GM12878 (cell line): ENCODE data around the gene FURIN.

ENCODE experiments used
- BCL3 ChIP-seq: IDR thresholded peaks from 2 replicates; pipeline ENCODE4 v1.6.1; 2011; ENCODE audit warnings: borderline replicate concordance, low read depth, mild to moderate bottlenecking, moderate library complexity, low read length; ENCODE audit not compliant: insufficient read depth, poor library complexity, severe bottlenecking
- CTCF ChIP-seq, 3 experiments: IDR thresholded peaks in 2 of 3; conservative IDR thresholded peaks in 1 of 3; 2 replicates each; pipeline ENCODE4 v1.5.1; 2011; ENCODE audit warnings: low read depth in 3 of 3, low read length in 3 of 3, mild to moderate bottlenecking in 3 of 3, control low read depth in 2 of 3, moderate library complexity in 2 of 3, inconsistent platforms in 1 of 3, mixed read lengths in 1 of 3; ENCODE audit not compliant: control insufficient read depth in 2 of 3, insufficient read depth in 1 of 3; ENCODE audit errors: extremely low read depth in 1 of 3
- EED ChIP-seq: sonication (generic); IDR thresholded peaks from 2 replicates; pipeline ENCODE4 v1.6.1; 2016; ENCODE audit warnings: antibody characterized with exemption, low read depth
- FOXM1 ChIP-seq: IDR thresholded peaks from 2 replicates; pipeline ENCODE4 v1.6.1; 2012; ENCODE audit warnings: low read depth, mild to moderate bottlenecking, inconsistent platforms, low read length, moderate library complexity
- KAT2A ChIP-seq: conservative IDR thresholded peaks from 2 replicates; pipeline ENCODE4 v1.6.1; 2011; ENCODE audit warnings: low read depth, low read length; ENCODE audit not compliant: control insufficient read depth
- NBN ChIP-seq: fragments of 450-650 bp; IDR thresholded peaks from 2 replicates; pipeline ENCODE4 v1.6.1; 2016
- POLR2A ChIP-seq: IDR thresholded peaks from 2 replicates; pipeline ENCODE4 v1.6.1; 2011; ENCODE audit warnings: low read depth, mild to moderate bottlenecking, low read length
- RFX5 ChIP-seq: IDR thresholded peaks from 2 replicates; pipeline ENCODE4 v1.6.1; 2011; ENCODE audit warnings: low read depth, low read length, improper control_type of control experiment
- SMAD1 ChIP-seq: fragments of 450-650 bp; IDR thresholded peaks from 2 replicates; pipeline ENCODE4 v1.6.1; 2018; ENCODE audit warnings: mild to moderate bottlenecking, low read depth; ENCODE audit not compliant: partially characterized antibody
- SREBF2 ChIP-seq: IDR thresholded peaks from 2 replicates; pipeline ENCODE4 v1.6.1; 2012; ENCODE audit warnings: mild to moderate bottlenecking, low read length
- TCF7 ChIP-seq: IDR thresholded peaks from 2 replicates; pipeline ENCODE4 v1.6.1; 2014; ENCODE audit warnings: antibody characterized with exemption, borderline replicate concordance
- ZNF274 ChIP-seq: IDR thresholded peaks from one replicate; pipeline ENCODE4 v1.8.0; 2011; ENCODE audit not compliant: insufficient read length, insufficient read depth
- TF ChIP-seq, protein P1 (sequence below): IDR thresholded peaks from 2 replicates; pipeline ENCODE4 v1.6.1; 2012; ENCODE audit warnings: mild to moderate bottlenecking, low read depth, low read length

DNA sequence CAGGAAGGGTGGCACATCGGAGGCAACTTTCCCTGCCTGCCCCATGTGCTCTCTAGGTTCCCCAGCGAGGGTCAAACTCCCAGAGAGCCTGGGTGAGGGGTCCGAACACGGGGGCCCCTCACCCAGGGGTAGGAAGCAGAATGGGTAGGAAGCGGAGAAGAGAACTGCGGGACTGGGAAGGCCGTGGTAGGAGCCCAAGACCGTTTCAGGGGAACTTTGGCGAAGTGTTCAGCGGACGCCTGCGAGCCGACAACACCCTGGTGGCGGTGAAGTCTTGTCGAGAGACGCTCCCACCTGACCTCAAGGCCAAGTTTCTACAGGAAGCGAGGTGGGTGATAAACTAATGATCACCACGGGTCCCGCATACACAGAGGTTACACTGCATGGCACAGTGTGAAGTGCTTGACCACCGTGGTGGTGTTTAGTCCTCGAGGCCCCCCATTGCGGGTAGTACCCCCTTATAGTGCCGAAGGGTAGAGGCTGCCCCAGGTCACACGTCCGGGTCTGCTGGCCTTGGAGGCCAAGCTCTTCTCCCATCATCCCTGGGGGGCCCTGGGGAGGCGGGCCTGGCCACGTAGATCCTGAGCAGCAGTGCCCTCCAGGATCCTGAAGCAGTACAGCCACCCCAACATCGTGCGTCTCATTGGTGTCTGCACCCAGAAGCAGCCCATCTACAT lies 24.2 kb downstream of the FURIN start:
- TF ChIP-seq NBN = no peak
- no peak for TF ChIP-seq RFX5
- TF ChIP-seq CTCF (IDR thresholded peaks at IDR 0.05 in 2 of 3, conservative IDR thresholded peaks at IDR 0.05 in 1 of 3; ENCODE audit: control insufficient read depth in 2 of 3, extremely low read depth in 1 of 3, insufficient read depth in 1 of 3, low read depth in 3 of 3, low read length in 3 of 3) = no peak
- TF ChIP-seq, protein P1, sequence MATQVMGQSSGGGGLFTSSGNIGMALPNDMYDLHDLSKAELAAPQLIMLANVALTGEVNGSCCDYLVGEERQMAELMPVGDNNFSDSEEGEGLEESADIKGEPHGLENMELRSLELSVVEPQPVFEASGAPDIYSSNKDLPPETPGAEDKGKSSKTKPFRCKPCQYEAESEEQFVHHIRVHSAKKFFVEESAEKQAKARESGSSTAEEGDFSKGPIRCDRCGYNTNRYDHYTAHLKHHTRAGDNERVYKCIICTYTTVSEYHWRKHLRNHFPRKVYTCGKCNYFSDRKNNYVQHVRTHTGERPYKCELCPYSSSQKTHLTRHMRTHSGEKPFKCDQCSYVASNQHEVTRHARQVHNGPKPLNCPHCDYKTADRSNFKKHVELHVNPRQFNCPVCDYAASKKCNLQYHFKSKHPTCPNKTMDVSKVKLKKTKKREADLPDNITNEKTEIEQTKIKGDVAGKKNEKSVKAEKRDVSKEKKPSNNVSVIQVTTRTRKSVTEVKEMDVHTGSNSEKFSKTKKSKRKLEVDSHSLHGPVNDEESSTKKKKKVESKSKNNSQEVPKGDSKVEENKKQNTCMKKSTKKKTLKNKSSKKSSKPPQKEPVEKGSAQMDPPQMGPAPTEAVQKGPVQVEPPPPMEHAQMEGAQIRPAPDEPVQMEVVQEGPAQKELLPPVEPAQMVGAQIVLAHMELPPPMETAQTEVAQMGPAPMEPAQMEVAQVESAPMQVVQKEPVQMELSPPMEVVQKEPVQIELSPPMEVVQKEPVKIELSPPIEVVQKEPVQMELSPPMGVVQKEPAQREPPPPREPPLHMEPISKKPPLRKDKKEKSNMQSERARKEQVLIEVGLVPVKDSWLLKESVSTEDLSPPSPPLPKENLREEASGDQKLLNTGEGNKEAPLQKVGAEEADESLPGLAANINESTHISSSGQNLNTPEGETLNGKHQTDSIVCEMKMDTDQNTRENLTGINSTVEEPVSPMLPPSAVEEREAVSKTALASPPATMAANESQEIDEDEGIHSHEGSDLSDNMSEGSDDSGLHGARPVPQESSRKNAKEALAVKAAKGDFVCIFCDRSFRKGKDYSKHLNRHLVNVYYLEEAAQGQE = no peak
- TF ChIP-seq BCL3 = no peak
- no peak for TF ChIP-seq SMAD1
- TF ChIP-seq EED = no peak
- TF ChIP-seq TCF7 = no peak
- no peak for TF ChIP-seq POLR2A
- no peak for TF ChIP-seq KAT2A
- no peak for TF ChIP-seq FOXM1
- no peak for TF ChIP-seq ZNF274
- no peak for TF ChIP-seq SREBF2
